A673 (cell line): ENCODE measurements around the gene PDE4B.

ENCODE experiments used
- CTCF ChIP-seq: fragments of 300-800, 200-600 bp; sonication (generic); conservative IDR thresholded peaks from 2 replicates; pipeline ENCODE4 v1.5.1; 2017; ENCODE audit warnings: low read depth, mild to moderate bottlenecking, antibody characterized with exemption, low read length, moderate library complexity, mixed read lengths
- EZH2 ChIP-seq: fragments of 200-600 bp; sonication (generic); IDR thresholded peaks from 2 replicates; pipeline ENCODE4 v1.6.1; 2017; ENCODE audit warnings: borderline replicate concordance, low read depth, mild to moderate bottlenecking, mixed read lengths, antibody characterized with exemption, low read length; ENCODE audit not compliant: poor library complexity, severe bottlenecking

- TF ChIP-seq CTCF = no peak
- no peak for TF ChIP-seq EZH2
Observed at GRCh38 chr1:66266756-66267155, 474.1 kb downstream of the PDE4B start.
